ENCODE measurements around the gene PRDM16. TPM values are rescaled to one million over a fixed set of nuclear protein-coding genes. Genes with fewer than 3 reads are reported as not detected.
"Not testable (repeated sequence)": the region's sequence is repeated elsewhere in the genome, so short reads cannot be mapped to it uniquely, and the experiment has no call there.

Gene PRDM16
- total RNA-seq, 1 donor from 2014 or later = 0.07 TPM

- intact Hi-C loops (cut with micrococcal nuclease) = no loop called here
Observed at GRCh38 chr1:3277011-3277471, 208.0 kb downstream of the PRDM16 start.

GRCh38 chr1:3277623-3278022, 208.6 kb downstream of the PRDM16 start:
- intact Hi-C loops (cut with micrococcal nuclease) = no loop called here

GRCh38 chr1:3278416-3279181, 209.6 kb downstream of the PRDM16 start:
- intact Hi-C loops (cut with micrococcal nuclease) = no loop called here

GRCh38 chr1:3279182-3279470, 210.1 kb downstream of the PRDM16 start:
- intact Hi-C loops (cut with micrococcal nuclease) = no loop called here

- intact Hi-C loops (cut with micrococcal nuclease) = no loop called here
Observed at GRCh38 chr1:3281735-3282134, 212.7 kb downstream of the PRDM16 start.

GRCh38 chr1:3282186-3282585, 213.2 kb downstream of the PRDM16 start:
- intact Hi-C loops (cut with micrococcal nuclease) = no loop called here

GRCh38 chr1:3282656-3283430, 213.8 kb downstream of the PRDM16 start:
- intact Hi-C loops (cut with micrococcal nuclease) = no loop called here

- intact Hi-C loops (cut with micrococcal nuclease) = no loop called here
Observed at GRCh38 chr1:3283849-3284248, 214.8 kb downstream of the PRDM16 start.

- intact Hi-C loops (cut with micrococcal nuclease) = no loop called here
Observed at GRCh38 chr1:3284691-3285090, 215.7 kb downstream of the PRDM16 start.

GRCh38 chr1:3285106-3285740, 216.2 kb downstream of the PRDM16 start:
- intact Hi-C loops (cut with micrococcal nuclease) = no loop called here

GRCh38 chr1:3287095-3287494, 218.1 kb downstream of the PRDM16 start:
- intact Hi-C loops (cut with micrococcal nuclease) = not testable (repeated sequence)

- intact Hi-C loops (cut with micrococcal nuclease) = no loop called here
Observed at GRCh38 chr1:3287656-3288160, 218.7 kb downstream of the PRDM16 start.

GRCh38 chr1:3289502-3289901, 220.5 kb downstream of the PRDM16 start:
- intact Hi-C loops (cut with micrococcal nuclease) = no loop called here

- intact Hi-C loops (cut with micrococcal nuclease) = no loop called here
Observed at GRCh38 chr1:3290438-3290837, 221.4 kb downstream of the PRDM16 start.

GRCh38 chr1:3290915-3291314, 221.9 kb downstream of the PRDM16 start:
- intact Hi-C loops (cut with micrococcal nuclease) = no loop called here

- intact Hi-C loops (cut with micrococcal nuclease) = no loop called here
Observed at GRCh38 chr1:3292051-3292722, 223.2 kb downstream of the PRDM16 start.

- intact Hi-C loops (cut with micrococcal nuclease) = no loop called here
Observed at GRCh38 chr1:3292868-3293562, 224.0 kb downstream of the PRDM16 start.

- intact Hi-C loops (cut with micrococcal nuclease) = no loop called here
Observed at GRCh38 chr1:3293563-3294080, 224.6 kb downstream of the PRDM16 start.

GRCh38 chr1:3294450-3294849, 225.4 kb downstream of the PRDM16 start:
- intact Hi-C loops (cut with micrococcal nuclease) = no loop called here

GRCh38 chr1:3295846-3296245, 226.8 kb downstream of the PRDM16 start:
- intact Hi-C loops (cut with micrococcal nuclease) = no loop called here

- intact Hi-C loops (cut with micrococcal nuclease) = no loop called here
Observed at GRCh38 chr1:3296326-3296725, 227.3 kb downstream of the PRDM16 start.

Measured in T-helper 1 cell treated with Interleukin-12 subunit alpha and Interleukin-12 subunit beta and Interleukin-4 antibody, amounts not matched to agents 30 ng/mL and 1 ng/mL, for 36 hours (primary cell).